ENCODE results near the gene THBS2. TPM values are rescaled to one million over a fixed set of nuclear protein-coding genes. Genes with fewer than 3 reads are reported as not detected.

Gene THBS2
- total RNA-seq, 4 donors from 2014 or later, result 3.6 to 7.7 (median 4.8) TPM

GRCh38 chr6:169208011-169208410 lies 45.6 kb downstream of the THBS2 start:
- peaks cover 0 to 5% of the 10 kb centered on the region in 2 donors for H3K4me1 ChIP-seq
- in situ Hi-C loops (cut with MboI; ENCODE audit: low sequenced_read_pairs in 4 of 4) (no loop called here), intact Hi-C loops (cut with DNase I; ENCODE audit: low total_unique reads) (no loop called here)
- H3K9me3 ChIP-seq, result peaks cover 0 to 7% (median 0%) of the 10 kb centered on the region in 3 donors
- H3K27me3 ChIP-seq, result peaks cover 0 to 4% (median 0%) of the 10 kb centered on the region in 3 donors
- TF ChIP-seq POLR2A (IDR thresholded peaks at IDR 0.05), result no peak
- TF ChIP-seq, protein P1, sequence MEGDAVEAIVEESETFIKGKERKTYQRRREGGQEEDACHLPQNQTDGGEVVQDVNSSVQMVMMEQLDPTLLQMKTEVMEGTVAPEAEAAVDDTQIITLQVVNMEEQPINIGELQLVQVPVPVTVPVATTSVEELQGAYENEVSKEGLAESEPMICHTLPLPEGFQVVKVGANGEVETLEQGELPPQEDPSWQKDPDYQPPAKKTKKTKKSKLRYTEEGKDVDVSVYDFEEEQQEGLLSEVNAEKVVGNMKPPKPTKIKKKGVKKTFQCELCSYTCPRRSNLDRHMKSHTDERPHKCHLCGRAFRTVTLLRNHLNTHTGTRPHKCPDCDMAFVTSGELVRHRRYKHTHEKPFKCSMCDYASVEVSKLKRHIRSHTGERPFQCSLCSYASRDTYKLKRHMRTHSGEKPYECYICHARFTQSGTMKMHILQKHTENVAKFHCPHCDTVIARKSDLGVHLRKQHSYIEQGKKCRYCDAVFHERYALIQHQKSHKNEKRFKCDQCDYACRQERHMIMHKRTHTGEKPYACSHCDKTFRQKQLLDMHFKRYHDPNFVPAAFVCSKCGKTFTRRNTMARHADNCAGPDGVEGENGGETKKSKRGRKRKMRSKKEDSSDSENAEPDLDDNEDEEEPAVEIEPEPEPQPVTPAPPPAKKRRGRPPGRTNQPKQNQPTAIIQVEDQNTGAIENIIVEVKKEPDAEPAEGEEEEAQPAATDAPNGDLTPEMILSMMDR (IDR thresholded peaks at IDR 0.05 in 4 of 5, conservative IDR thresholded peaks at IDR 0.05 in 1 of 5), result no peak
- ATAC-seq, result no peak
- DNase-seq, result no peak
- no peak overlapping the region for H3K4me3 ChIP-seq
- H3K36me3 ChIP-seq, result no peaks in the 10 kb centered on the region
- H3K27ac ChIP-seq, result no peak overlapping the region

GRCh38 chr6:169207482-169207881 lies 46.2 kb downstream of the THBS2 start:
- Histone ChIP-seq H3K9me3 (peaks cover 0 to 7% (median 0%) of the 10 kb centered on the region in 3 donors), H3K36me3 (no peaks in the 10 kb centered on the region), H3K4me1 (peaks cover 0 to 2% of the 10 kb centered on the region in 2 donors), H3K27ac (no peak overlapping the region), H3K4me3 (no peak overlapping the region), H3K27me3 (peaks cover 0 to 4% (median 0%) of the 10 kb centered on the region in 3 donors)
- intact Hi-C loops (cut with DNase I; ENCODE audit: low total_unique reads), result no loop called here
- ATAC-seq (no peak), DNase-seq (no peak)
- in situ Hi-C loops (cut with MboI; ENCODE audit: low sequenced_read_pairs in 4 of 4), result no loop called here
- no peak for TF ChIP-seq POLR2A (IDR thresholded peaks at IDR 0.05)
- TF ChIP-seq, protein P1 (IDR thresholded peaks at IDR 0.05 in 4 of 5, conservative IDR thresholded peaks at IDR 0.05 in 1 of 5), result no peak

GRCh38 chr6:169205176-169206160 lies 48.2 kb downstream of the THBS2 start:
- ATAC-seq, result no peak
- Histone ChIP-seq H3K9me3 (peaks cover 0 to 7% (median 0%) of the 10 kb centered on the region in 3 donors), H3K4me3 (no peak overlapping the region), H3K4me1 (no peaks in the 10 kb centered on the region), H3K36me3 (no peaks in the 10 kb centered on the region), H3K27me3 (peaks cover 0 to 4% (median 0%) of the 10 kb centered on the region in 3 donors), H3K27ac (no peak overlapping the region)
- TF ChIP-seq, protein P1 (IDR thresholded peaks at IDR 0.05 in 4 of 5, conservative IDR thresholded peaks at IDR 0.05 in 1 of 5), result no peak
- TF ChIP-seq POLR2A (IDR thresholded peaks at IDR 0.05), result no peak
- DNase-seq, result no peak
- intact Hi-C loops (cut with DNase I; ENCODE audit: low total_unique reads), result no loop called here
- in situ Hi-C loops (cut with MboI; ENCODE audit: low sequenced_read_pairs in 4 of 4), result no loop called here

GRCh38 chr6:169204167-169204566 lies 49.5 kb downstream of the THBS2 start:
- DNase-seq (no peak), ATAC-seq (no peak)
- Histone ChIP-seq H3K27ac (no peak overlapping the region), H3K36me3 (no peaks in the 10 kb centered on the region), H3K4me1 (no peaks in the 10 kb centered on the region), H3K9me3 (peaks cover 0 to 7% (median 0%) of the 10 kb centered on the region in 3 donors), H3K27me3 (peaks cover 0 to 4% (median 0%) of the 10 kb centered on the region in 3 donors), H3K4me3 (no peak overlapping the region)
- TF ChIP-seq, protein P1 (IDR thresholded peaks at IDR 0.05 in 4 of 5, conservative IDR thresholded peaks at IDR 0.05 in 1 of 5), result no peak
- no peak for TF ChIP-seq POLR2A (IDR thresholded peaks at IDR 0.05)
- in situ Hi-C loops (cut with MboI; ENCODE audit: low sequenced_read_pairs in 4 of 4) (no loop called here), intact Hi-C loops (cut with DNase I; ENCODE audit: low total_unique reads) (no loop called here)
